H1 (cell line): ENCODE measurements around the gene DNAJB12. TPM values are rescaled to one million over a fixed set of nuclear protein-coding genes. Genes with fewer than 3 reads are reported as not detected.

Experiments
- CTCF ChIA-PET: fragments of 300-600 bp; sonication (Branson Sonifier 250); formaldehyde crosslinking; loops from one replicate; lab custom pipeline; 2021; ENCODE audit not compliant: partially characterized antibody; lab: Charles Lee
- POLR2A ChIA-PET: fragments of 300-600 bp; sonication (Branson Sonifier 250); formaldehyde crosslinking; loops from one replicate; lab custom pipeline; 2021; ENCODE audit warnings: inconsistent platforms; ENCODE audit not compliant: partially characterized antibody; lab: Charles Lee
- DNase-seq, 2 experiments: peaks; one replicate each; pipeline versions ENCODE4 v3.0.0 to v3.0.0-alpha.2; 2010 to 2022; ENCODE audit warnings: low spot score in 2 of 2, low read depth in 1 of 2, mixed read lengths in 1 of 2
- FAIRE-seq: peaks from 2 replicates; lab custom pipeline; 2011; peaks lifted over from hg19 to GRCh38; lab: Jason Lieb, UNC
- H2AFZ ChIP-seq: 2 replicates; pipeline ENCODE4 v1.8.1; 2012; ENCODE audit warnings: low read length, inconsistent platforms
- H2AK5ac ChIP-seq: 2 replicates; pipeline ENCODE4 v1.6.1; 2013; ENCODE audit warnings: low read depth, low read length
- H2BK120ac ChIP-seq: replicated peaks from 2 replicates; pipeline ENCODE3; 2013; ENCODE audit warnings: low read depth, low read length, inconsistent platforms
- H2BK12ac ChIP-seq: 2 replicates; pipeline ENCODE4 v1.6.1; 2013; ENCODE audit warnings: low read depth, low read length
- H2BK15ac ChIP-seq: 2 replicates; pipeline ENCODE4 v1.6.1; 2013; ENCODE audit warnings: low read length
- H2BK20ac ChIP-seq: 2 replicates; pipeline ENCODE4 v1.6.1; 2013; ENCODE audit warnings: low read length
- H2BK5ac ChIP-seq: 2 replicates; pipeline ENCODE4 v1.6.1; 2013; ENCODE audit warnings: low read depth, low read length
- H3K14ac ChIP-seq: 2 replicates; pipeline ENCODE4 v1.6.1; 2013; ENCODE audit warnings: inconsistent platforms; ENCODE audit not compliant: insufficient read length
- H3K18ac ChIP-seq: 2 replicates; pipeline ENCODE4 v1.6.1; 2013; ENCODE audit warnings: low read length; ENCODE audit errors: extremely low read depth
- H3K23ac ChIP-seq: 2 replicates; pipeline ENCODE4 v1.6.1; 2013; ENCODE audit warnings: inconsistent platforms; ENCODE audit not compliant: insufficient read length
- H3K23me2 ChIP-seq: 2 replicates; pipeline ENCODE4 v1.6.1; 2013; ENCODE audit warnings: low read depth, low read length
- H3K27ac ChIP-seq: 2 replicates; pipeline ENCODE4 v1.6.1; 2011; ENCODE audit warnings: low read depth, low read length, inconsistent platforms
- H3K27me3 ChIP-seq, 4 experiments: replicated peaks in 1 of 4; 1 replicate in 1 of 4; 2 replicates in 3 of 4; pipeline versions ENCODE4 v1.6.1 to v1.8.1; 2011 to 2013; ENCODE audit warnings: low read length in 3 of 4, mild to moderate bottlenecking in 3 of 4, inconsistent platforms in 2 of 4, mixed read lengths in 2 of 4, moderate library complexity in 1 of 4; ENCODE audit not compliant: control insufficient read depth in 3 of 4, insufficient read depth in 3 of 4; ENCODE audit errors: extremely low read depth in 1 of 4
- H3K36me3 ChIP-seq, 4 experiments: 2 replicates each; pipeline versions ENCODE4 v1.6.1 to v1.8.1; 2011 to 2013; ENCODE audit warnings: mild to moderate bottlenecking in 4 of 4, low read length in 3 of 4, moderate library complexity in 2 of 4, control low read depth in 1 of 4, inconsistent platforms in 1 of 4; ENCODE audit not compliant: insufficient read depth in 4 of 4, control insufficient read depth in 2 of 4
- H3K4ac ChIP-seq: replicated peaks from 2 replicates; pipeline ENCODE3; 2013; ENCODE audit warnings: low read length, low read depth, mixed read lengths, inconsistent platforms; ENCODE audit not compliant: insufficient read length
- H3K4me1 ChIP-seq, 4 experiments: replicated peaks in 1 of 4; 1 replicate in 1 of 4; 2 replicates in 3 of 4; pipeline versions ENCODE4 v1.6.1 to v1.8.1; 2011 to 2013; ENCODE audit warnings: low read length in 3 of 4, inconsistent platforms in 2 of 4, mixed read lengths in 1 of 4; ENCODE audit not compliant: insufficient read depth in 4 of 4, control insufficient read depth in 3 of 4
- H3K4me2 ChIP-seq, 2 experiments: 2 replicates each; pipeline versions ENCODE4 v1.6.1 to v1.8.1; 2011 to 2013; ENCODE audit warnings: low read depth in 2 of 2, low read length in 2 of 2, control low read depth in 1 of 2, inconsistent platforms in 1 of 2, mild to moderate bottlenecking in 1 of 2; ENCODE audit not compliant: insufficient read depth in 1 of 2
- H3K4me3 ChIP-seq, 4 experiments: fragments of 200-600, 300-600 bp in 1 of 4; sonication (generic), shearing (Covaris generic), sonication (Bioruptor Twin) in 1 of 4; 2 replicates each; pipeline versions ENCODE4 v1.5.1 to v1.8.1; 2011 to 2016; ENCODE audit warnings: low read length in 4 of 4, low read depth in 3 of 4, control low read depth in 2 of 4, inconsistent platforms in 2 of 4, mild to moderate bottlenecking in 2 of 4, mixed read lengths in 1 of 4, moderate library complexity in 1 of 4; ENCODE audit not compliant: insufficient read depth in 2 of 4; ENCODE audit errors: extremely low read depth in 1 of 4
- H3K56ac ChIP-seq: replicated peaks from 2 replicates; pipeline ENCODE3; 2013; ENCODE audit warnings: low read depth, mild to moderate bottlenecking, mixed read lengths, low read length, inconsistent platforms; ENCODE audit not compliant: insufficient read length
- H3K79me1 ChIP-seq: 2 replicates; pipeline ENCODE4 v1.6.1; 2013; ENCODE audit warnings: low read depth, low read length, control low read depth
- H3K79me2 ChIP-seq, 2 experiments: 2 replicates each; pipeline versions ENCODE4 v1.6.1 to v1.8.1; 2012 to 2013; ENCODE audit warnings: low read length in 2 of 2, mild to moderate bottlenecking in 2 of 2, inconsistent platforms in 1 of 2; ENCODE audit not compliant: insufficient read depth in 2 of 2, control insufficient read depth in 1 of 2
- H3K9ac ChIP-seq, 4 experiments: replicated peaks in 1 of 4; 1 replicate in 1 of 4; 2 replicates in 3 of 4; pipeline versions ENCODE4 v1.6.1 to v1.8.1; 2011 to 2013; ENCODE audit warnings: low read depth in 3 of 4, low read length in 3 of 4, control low read depth in 2 of 4, mild to moderate bottlenecking in 2 of 4, moderate library complexity in 2 of 4, inconsistent platforms in 1 of 4; ENCODE audit errors: extremely low read depth in 1 of 4
- H3K9me3 ChIP-seq, 2 experiments: 2 replicates each; pipeline versions ENCODE4 v1.6.1 to v1.8.1; 2012 to 2013; ENCODE audit warnings: mild to moderate bottlenecking in 2 of 2, moderate library complexity in 2 of 2, control low read depth in 1 of 2, inconsistent platforms in 1 of 2, low read depth in 1 of 2, low read length in 1 of 2, mixed read lengths in 1 of 2; ENCODE audit not compliant: insufficient read depth in 2 of 2
- H4K20me1 ChIP-seq, 2 experiments: replicated peaks in 1 of 2; 2 replicates each; pipeline versions ENCODE3 to v1.8.1; 2011 to 2013; ENCODE audit warnings: inconsistent platforms in 2 of 2, low read length in 2 of 2, mild to moderate bottlenecking in 1 of 2; ENCODE audit not compliant: insufficient read depth in 2 of 2, control insufficient read depth in 1 of 2
- H4K5ac ChIP-seq: 2 replicates; pipeline ENCODE4 v1.6.1; 2013; ENCODE audit warnings: low read length, low read depth, mixed read lengths, inconsistent platforms; ENCODE audit not compliant: insufficient read length
- H4K8ac ChIP-seq: 2 replicates; pipeline ENCODE4 v1.8.0; 2013; ENCODE audit warnings: mild to moderate bottlenecking, moderate library complexity, low read length, inconsistent platforms; ENCODE audit not compliant: insufficient read depth; ENCODE audit errors: extremely low read depth
- H4K91ac ChIP-seq: replicated peaks from 2 replicates; pipeline ENCODE3; 2013; ENCODE audit warnings: low read length, mixed read lengths, inconsistent platforms; ENCODE audit not compliant: insufficient read length
- CBX5 ChIP-seq: fragments of 300-800, 300-1000 bp; sonication (generic); IDR thresholded peaks from 2 replicates; pipeline ENCODE4 v1.7.1; 2016; ENCODE audit warnings: antibody characterized with exemption, low read length, low read depth
- NRF1 ChIP-seq: IDR thresholded peaks from 2 replicates; pipeline ENCODE4 v1.6.1; 2011; ENCODE audit warnings: mild to moderate bottlenecking, low read depth, low read length, improper control_type of control experiment
- RNF2 ChIP-seq: fragments of 200-900, 300-1000 bp; sonication (generic); IDR thresholded peaks from 2 replicates; pipeline ENCODE4 v1.7.1; 2016; ENCODE audit warnings: borderline replicate concordance, low read depth, mild to moderate bottlenecking, antibody characterized with exemption, low read length; ENCODE audit not compliant: poor library complexity, severe bottlenecking; ENCODE audit errors: missing control alignments
- WGBS, 2 experiments: shearing (Covaris generic) in 1 of 2; methylation state at CpG; one replicate each; pipeline versions ENCODE4 v1.1.6 to v1.1.7; 2013 to 2015; ENCODE audit warnings: low lambda C conversion rate in 2 of 2, mixed read lengths in 2 of 2, inconsistent platforms in 1 of 2, low coverage in 1 of 2, missing lambda C conversion rate in 1 of 2; ENCODE audit not compliant: insufficient replicate concordance in 2 of 2, insufficient coverage in 1 of 2, insufficient read length in 1 of 2; ENCODE audit errors: extremely low coverage in 1 of 2, missing lambda C conversion rate in 1 of 2; 5-methylcytosine and 5-hydroxymethylcytosine counted together
- polyA plus RNA-seq, 7 experiments: library from polyadenylated mRNA; depleted of rRNA in 3 of 7; stranded (reverse) in 5 of 7; unstranded in 2 of 7; fragments of >200 nt in 5 of 7; fragments of 200-250 nt in 2 of 7; gene quantifications; 1 replicate in 5 of 7; 2 replicates in 1 of 7; 4 replicates in 1 of 7; pipeline versions ENCODE4 v1.2.1 to v1.2.3, GENCODE V29; 2011 to 2013; ENCODE audit warnings: missing spikeins in 2 of 7, mixed read lengths in 2 of 7
- total RNA-seq: library from RNA; stranded (reverse); fragmentation: NEBNext Ultra II Directional; extraction: Animal tissue kit (Norgen Biotek cat#: 25700); gene quantifications from 2 replicates; pipeline ENCODE4 v1.2.1, GENCODE V29; 2021

The DNAJB12 gene
- total and polyA plus RNA-seq, 2 of the 8 experiments (the other 6 are each of a cell fraction or from before 2014, with no cell fraction given): 10.8 to 20.5 TPM

DNA sequence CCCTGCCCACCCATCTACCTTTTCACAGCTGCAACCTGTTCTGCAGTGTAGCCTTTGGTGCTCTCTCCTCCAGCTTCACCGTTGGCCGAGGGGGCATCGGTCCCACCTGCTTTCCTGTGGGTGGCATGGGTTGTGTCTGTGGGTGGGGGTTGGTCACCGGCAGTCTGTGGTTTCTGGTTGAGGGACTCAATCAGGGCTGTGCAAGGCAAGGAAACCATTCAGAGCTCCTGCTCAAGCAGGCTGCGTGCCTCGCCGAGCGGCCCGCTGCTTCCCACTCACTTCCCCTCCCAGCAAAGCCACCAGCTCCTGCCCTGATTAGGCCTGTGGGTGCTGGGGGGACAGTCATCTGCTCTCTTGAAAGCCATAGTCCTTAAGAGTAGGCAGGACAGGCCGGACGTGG, 9.8 kb downstream of the DNAJB12 start:
- H2BK15ac ChIP-seq: no peak overlapping the region
- H3K23ac ChIP-seq: no peak overlapping the region
- H2AK5ac ChIP-seq: no peak overlapping the region
- H2BK5ac ChIP-seq: no peak overlapping the region
- H4K5ac ChIP-seq: no peak overlapping the region
- no peak overlapping the region for H3K9ac ChIP-seq
- no peak overlapping the region for H3K4me2 ChIP-seq
- H3K56ac ChIP-seq: no peak overlapping the region
- no peak overlapping the region for H2BK20ac ChIP-seq
- peaks cover 0 to 8% of the 10 kb centered on the region in 2 experiments; a peak in 2 of 4 replicates for H3K79me2 ChIP-seq
- no peak overlapping the region for H3K18ac ChIP-seq
- CTCF ChIA-PET: interaction anchor here (1.2 to 1.5 kb wide), 2 partner anchors 70 to 219 kb away, joined by 3 to 4 read pairs; no protein-coding TSS in a partner anchor
- peak overlapping the region; percentile 68; the same call in 1 of the 2 replicates for H4K8ac ChIP-seq
- H2BK120ac ChIP-seq: no peak overlapping the region
- no peak for TF ChIP-seq RNF2
- TF ChIP-seq NRF1: no peak
- no peak for TF ChIP-seq CBX5
- peaks cover 3 to 9% (median 3%) of the 10 kb centered on the region in 4 experiments; a peak in 5 of 8 replicates for H3K36me3 ChIP-seq
- no peaks in the 10 kb centered on the region for H3K9me3 ChIP-seq
- no peak for FAIRE-seq
- no peak overlapping the region for H3K27ac ChIP-seq
- no peak overlapping the region for H3K14ac ChIP-seq
- H3K79me1 ChIP-seq: peaks cover 4% of the 10 kb centered on the region; the same call in 1 of the 2 replicates
- POLR2A ChIA-PET: interaction anchor here (0.9 to 5.6 kb wide), 4 partner anchors 8 to 73 kb away, joined by 3 to 64 read pairs (median 5); partner anchors contain the start of genes DDIT4 and DNAJB12
- H2BK12ac ChIP-seq: no peak overlapping the region
- 93% methylated on average over 11 of the region's 11 CpGs; no CpG with 5 or more reads in 1 of the 2 experiments for WGBS, 2 experiments
- H4K91ac ChIP-seq: no peak overlapping the region
- H3K4me1 ChIP-seq: no peaks in the 10 kb centered on the region
- no peak overlapping the region for H2AFZ ChIP-seq
- H3K23me2 ChIP-seq: no peaks in the 10 kb centered on the region
- H4K20me1 ChIP-seq: peaks cover 0 to 1% of the 10 kb centered on the region in 2 experiments
- no peak overlapping the region for H3K4me3 ChIP-seq
- no peak overlapping the region for H3K4ac ChIP-seq
- no peaks in the 10 kb centered on the region for H3K27me3 ChIP-seq
- no peak for DNase-seq
